ENCODE results near the gene WWOX. TPM values are rescaled to one million over a fixed set of nuclear protein-coding genes. Genes with fewer than 3 reads are reported as not detected.

WWOX gene
- total and polyA plus RNA-seq, 2 of the 4 experiments (the other 2 are of a cell fraction) = 2.7 to 5.4 TPM

DNA sequence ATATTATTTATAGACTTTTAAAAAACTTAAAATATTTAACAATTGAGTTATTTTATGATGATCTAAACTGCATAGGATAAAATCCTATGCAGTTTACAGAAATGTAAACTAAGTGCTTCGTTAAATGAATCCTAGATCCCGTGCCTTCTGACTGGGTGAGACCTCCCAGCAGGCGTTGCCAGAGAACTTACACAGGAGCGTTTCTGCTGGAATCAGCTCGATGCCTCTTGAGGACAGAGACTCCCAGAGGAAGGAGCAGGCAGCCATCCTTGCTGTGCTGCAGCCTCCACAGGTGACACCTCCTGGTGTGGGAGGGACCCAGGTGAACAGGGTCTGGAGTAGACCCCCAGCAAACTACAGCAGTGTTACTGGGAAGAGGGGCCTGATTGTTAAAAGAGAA lies 160.4 kb downstream of the WWOX start:
- Histone ChIP-seq H3K23ac (ENCODE audit: low read depth, low read length) (no peak overlapping the region), H3K4me2 (ENCODE audit: low read depth, low read length) (no peak overlapping the region), H3K14ac (replicated peaks; ENCODE audit: low read depth, low read length) (no peak overlapping the region), H3K9me3 (ENCODE audit: control insufficient read depth, insufficient read depth, low read length) (peaks cover 6% of the 10 kb centered on the region), H3K4me1 (ENCODE audit: control insufficient read depth, insufficient read depth, low read length) (no peaks in the 10 kb centered on the region), H3K36me3 (ENCODE audit: control insufficient read depth, insufficient read depth, low read length) (no peaks in the 10 kb centered on the region), H3K27me3 (ENCODE audit: control insufficient read depth, insufficient read depth, low read length) (no peaks in the 10 kb centered on the region), H2BK120ac (ENCODE audit: low read depth, low read length) (no peak overlapping the region), H4K5ac (ENCODE audit: low read depth, low read length) (no peak overlapping the region), H3K27ac (ENCODE audit: insufficient read depth, low read length) (no peak overlapping the region), H2AK9ac (replicated peaks; ENCODE audit: low read depth, low read length, poor library complexity) (no peak overlapping the region), H3K56ac (ENCODE audit: extremely low read depth, insufficient read depth, low read length) (no peak overlapping the region), H3K4ac (ENCODE audit: low read depth, low read length) (no peak overlapping the region), H3K4me3 (ENCODE audit: insufficient read depth, low read depth, low read length) (no peak overlapping the region), H4K20me1 (ENCODE audit: insufficient read depth, low read length) (no peaks in the 10 kb centered on the region), H2AK5ac (ENCODE audit: low read depth, low read length) (no peak overlapping the region), H4K8ac (ENCODE audit: low read depth in 2 of 2, low read length in 2 of 2) (no peak overlapping the region), H2BK20ac (ENCODE audit: low read depth, low read length) (no peak overlapping the region), H4K91ac (ENCODE audit: insufficient read depth, low read depth, low read length) (no peak overlapping the region), H3K9ac (ENCODE audit: low read depth, low read length) (no peak overlapping the region), H2AFZ (replicated peaks; ENCODE audit: low read length, poor library complexity) (no peak overlapping the region), H3K18ac (ENCODE audit: low read depth, low read length) (no peak overlapping the region), H3K79me1 (ENCODE audit: low read depth in 1 of 2, low read length in 2 of 2) (no peaks in the 10 kb centered on the region), H2BK5ac (ENCODE audit: low read depth, low read length, poor library complexity, severe bottlenecking) (no peak overlapping the region), H3K9me1 (ENCODE audit: insufficient read depth, low read length) (no peaks in the 10 kb centered on the region), H2BK15ac (ENCODE audit: low read depth, low read length) (no peak overlapping the region)
- ChIA-PET POLR2A (ENCODE audit: unreplicated experiment) (no interaction called here), CTCF (no interaction called here)
- in situ Hi-C loops (cut with MboI; ENCODE audit: low sequenced_read_pairs) = no loop called here
- BruUV-seq (replicated peaks) = no TSS peak
- dilution Hi-C loops (cut with HindIII; ENCODE audit: low sequenced_read_pairs, unreplicated experiment) = no loop called here
- DNase-seq (no peak), ATAC-seq (ENCODE audit: low read depth) (no peak)
- 60% methylated on average over 1 of the region's 5 CpGs; no CpG with 5 or more reads in 1 of the 2 experiments for WGBS, 2 experiments (ENCODE audit: extremely low coverage in 2 of 2, insufficient read length in 1 of 2)
- TF ChIP-seq ELK1 (IDR thresholded peaks at IDR 0.05; ENCODE audit: borderline replicate concordance, low read depth, low read length) = no peak
- TF ChIP-seq NFE2L2 (IDR thresholded peaks at IDR 0.05; ENCODE audit: low read depth, low read length) = no peak
- no peak for TF ChIP-seq RCOR1 (IDR thresholded peaks at IDR 0.05; ENCODE audit: insufficient replicate concordance, low read length)
- TF ChIP-seq CEBPB (IDR thresholded peaks at IDR 0.05; ENCODE audit: low read depth, low read length) = no peak
- TF ChIP-seq MXI1 (IDR thresholded peaks at IDR 0.05; ENCODE audit: borderline replicate concordance, low read depth, low read length) = no peak
- no peak for TF ChIP-seq MAZ (IDR thresholded peaks at IDR 0.05; ENCODE audit: borderline replicate concordance, low read depth, low read length)
- no peak for TF ChIP-seq MAFK (IDR thresholded peaks at IDR 0.05; ENCODE audit: low read depth, low read length)
- TF ChIP-seq RAD21 (IDR thresholded peaks at IDR 0.05; ENCODE audit: low read length) = no peak
- TF ChIP-seq, protein P1, sequence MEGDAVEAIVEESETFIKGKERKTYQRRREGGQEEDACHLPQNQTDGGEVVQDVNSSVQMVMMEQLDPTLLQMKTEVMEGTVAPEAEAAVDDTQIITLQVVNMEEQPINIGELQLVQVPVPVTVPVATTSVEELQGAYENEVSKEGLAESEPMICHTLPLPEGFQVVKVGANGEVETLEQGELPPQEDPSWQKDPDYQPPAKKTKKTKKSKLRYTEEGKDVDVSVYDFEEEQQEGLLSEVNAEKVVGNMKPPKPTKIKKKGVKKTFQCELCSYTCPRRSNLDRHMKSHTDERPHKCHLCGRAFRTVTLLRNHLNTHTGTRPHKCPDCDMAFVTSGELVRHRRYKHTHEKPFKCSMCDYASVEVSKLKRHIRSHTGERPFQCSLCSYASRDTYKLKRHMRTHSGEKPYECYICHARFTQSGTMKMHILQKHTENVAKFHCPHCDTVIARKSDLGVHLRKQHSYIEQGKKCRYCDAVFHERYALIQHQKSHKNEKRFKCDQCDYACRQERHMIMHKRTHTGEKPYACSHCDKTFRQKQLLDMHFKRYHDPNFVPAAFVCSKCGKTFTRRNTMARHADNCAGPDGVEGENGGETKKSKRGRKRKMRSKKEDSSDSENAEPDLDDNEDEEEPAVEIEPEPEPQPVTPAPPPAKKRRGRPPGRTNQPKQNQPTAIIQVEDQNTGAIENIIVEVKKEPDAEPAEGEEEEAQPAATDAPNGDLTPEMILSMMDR (conservative IDR thresholded peaks at IDR 0.05; ENCODE audit: low read depth, low read length) = no peak
- no peak for TF ChIP-seq CHD1 (IDR thresholded peaks at IDR 0.05; ENCODE audit: low read depth, low read length)
- no peak for TF ChIP-seq RFX5 (IDR thresholded peaks at IDR 0.05; ENCODE audit: low read depth, low read length)
- intact Hi-C loops (cut with micrococcal nuclease) = no loop called here
